Upper lobe of left lung (tissue), 4 donors: ENCODE results near the gene SCRT2.

Experiments
- EP300 ChIP-seq, 4 donors: sonication (generic); formaldehyde crosslinking; IDR thresholded peaks; one replicate each; pipeline ENCODE4 v1.5.1; 2017; ENCODE audit warnings: antibody characterized with exemption in 4 of 4, control low read depth in 2 of 4
- POLR2A ChIP-seq, 4 donors: fragments of 450-650 bp; IDR thresholded peaks; one replicate each; pipeline ENCODE4 v1.5.1; 2016 to 2017; ENCODE audit warnings: antibody characterized with exemption in 4 of 4, mild to moderate bottlenecking in 2 of 4
- POLR2AphosphoS5 ChIP-seq, 2 donors: sonication (generic); formaldehyde crosslinking; IDR thresholded peaks; one replicate each; pipeline ENCODE4 v1.5.1; 2017; ENCODE audit warnings: antibody characterized with exemption in 2 of 2
- TF ChIP-seq, protein P1 (sequence below), 6 experiments: fragments of 450-650 bp in 4 of 6; fragments of 200-600 bp in 2 of 6; sonication (generic) in 2 of 6; IDR thresholded peaks; one replicate each; pipeline ENCODE4 v1.5.1; 2016 to 2019; ENCODE audit warnings: antibody characterized with exemption in 6 of 6

GRCh38 chr20:637559-637958 is 38.0 kb downstream of the SCRT2 start:
- no peak for TF ChIP-seq POLR2A (IDR thresholded peaks at IDR 0.05)
- TF ChIP-seq, protein P1, sequence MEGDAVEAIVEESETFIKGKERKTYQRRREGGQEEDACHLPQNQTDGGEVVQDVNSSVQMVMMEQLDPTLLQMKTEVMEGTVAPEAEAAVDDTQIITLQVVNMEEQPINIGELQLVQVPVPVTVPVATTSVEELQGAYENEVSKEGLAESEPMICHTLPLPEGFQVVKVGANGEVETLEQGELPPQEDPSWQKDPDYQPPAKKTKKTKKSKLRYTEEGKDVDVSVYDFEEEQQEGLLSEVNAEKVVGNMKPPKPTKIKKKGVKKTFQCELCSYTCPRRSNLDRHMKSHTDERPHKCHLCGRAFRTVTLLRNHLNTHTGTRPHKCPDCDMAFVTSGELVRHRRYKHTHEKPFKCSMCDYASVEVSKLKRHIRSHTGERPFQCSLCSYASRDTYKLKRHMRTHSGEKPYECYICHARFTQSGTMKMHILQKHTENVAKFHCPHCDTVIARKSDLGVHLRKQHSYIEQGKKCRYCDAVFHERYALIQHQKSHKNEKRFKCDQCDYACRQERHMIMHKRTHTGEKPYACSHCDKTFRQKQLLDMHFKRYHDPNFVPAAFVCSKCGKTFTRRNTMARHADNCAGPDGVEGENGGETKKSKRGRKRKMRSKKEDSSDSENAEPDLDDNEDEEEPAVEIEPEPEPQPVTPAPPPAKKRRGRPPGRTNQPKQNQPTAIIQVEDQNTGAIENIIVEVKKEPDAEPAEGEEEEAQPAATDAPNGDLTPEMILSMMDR (IDR thresholded peaks at IDR 0.05), result no peak
- TF ChIP-seq EP300 (IDR thresholded peaks at IDR 0.05), result no peak
- TF ChIP-seq POLR2AphosphoS5 (IDR thresholded peaks at IDR 0.05), result no peak
